Measurements from ENCODE around the gene ASPG. TPM values are rescaled to one million over a fixed set of nuclear protein-coding genes. Genes with fewer than 3 reads are reported as not detected.

The ASPG gene
- total and polyA plus RNA-seq, 2 experiments from 2014 or later, result not detected

DNA sequence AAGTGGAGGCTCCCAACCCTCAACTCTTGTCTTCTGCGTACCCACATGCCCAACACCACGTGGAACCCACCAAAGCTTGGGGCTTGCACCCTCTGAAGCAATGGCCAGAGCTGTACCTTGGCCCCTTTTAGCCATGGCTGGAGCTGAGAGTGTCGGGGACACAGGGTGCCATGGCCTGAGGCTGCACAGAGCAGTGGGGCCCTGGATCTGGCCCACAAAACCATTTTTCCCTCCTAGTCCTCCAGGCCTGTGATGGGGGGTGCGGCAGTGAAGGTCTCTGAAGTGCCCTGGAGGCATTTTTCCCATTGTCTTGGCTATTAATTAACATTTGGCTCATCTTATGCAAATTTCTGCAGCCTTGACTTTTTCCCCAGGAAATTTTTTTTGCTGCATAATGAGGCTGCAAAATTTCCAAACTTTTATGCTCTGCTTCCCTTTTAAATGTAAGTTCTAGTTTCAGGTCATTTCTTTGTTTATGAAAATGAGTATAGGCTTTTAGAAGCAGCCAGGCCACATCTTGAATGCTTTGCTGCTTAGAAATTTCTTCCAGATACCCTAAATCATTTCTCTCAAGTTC lies 18.7 kb upstream of the ASPG start:
- no peak for TF ChIP-seq EZH2phosphoT487 (IDR thresholded peaks at IDR 0.05; ENCODE audit: insufficient read depth, low read depth)
- in situ Hi-C loops (cut with MboI), result no loop called here

DNA sequence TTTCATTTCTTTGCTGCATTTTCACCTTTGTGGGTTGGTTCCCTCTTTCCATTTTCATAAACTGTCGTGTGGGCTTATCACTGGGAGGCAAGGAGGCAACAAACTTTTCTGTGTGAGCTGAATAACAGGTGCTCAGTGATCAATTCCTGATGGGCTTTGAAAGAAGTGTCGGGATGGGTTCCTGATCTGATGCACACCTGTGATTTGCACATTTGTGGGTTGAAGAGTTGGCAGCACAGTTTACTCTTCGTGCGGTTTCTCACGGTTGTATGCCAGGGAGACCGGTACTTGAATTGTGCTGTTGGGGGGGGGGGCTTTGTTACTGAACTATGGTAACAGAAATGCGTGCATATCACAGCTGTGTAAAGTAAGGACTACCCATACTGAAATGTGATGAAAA lies 16.0 kb upstream of the ASPG start:
- Histone ChIP-seq H3K4me1 (ENCODE audit: insufficient read depth) (no peaks in the 10 kb centered on the region), H3F3A (ENCODE audit: insufficient read depth) (no peaks in the 10 kb centered on the region), H3K27ac (no peak overlapping the region), H3K79me2 (ENCODE audit: insufficient read depth) (no peaks in the 10 kb centered on the region), H2AFZ (no peak overlapping the region), H3K9me2 (ENCODE audit: insufficient read depth) (no peaks in the 10 kb centered on the region), H3K4me2 (ENCODE audit: unreplicated experiment) (no peak overlapping the region), H3K27me3 (replicated peaks; ENCODE audit: insufficient read depth) (peaks cover 26% of the 10 kb centered on the region), H3K36me3 (ENCODE audit: low read depth) (no peaks in the 10 kb centered on the region), H3K4me3 (no peak overlapping the region), H4K20me1 (ENCODE audit: insufficient read depth) (no peaks in the 10 kb centered on the region), H3K9me3 (ENCODE audit: low read depth) (no peaks in the 10 kb centered on the region), H3K9ac (no peak overlapping the region)
- in situ Hi-C loops (cut with MboI), result no loop called here
- WGBS, 2 experiments (ENCODE audit: low coverage in 1 of 2, low lambda C conversion rate in 2 of 2, missing lambda C conversion rate in 2 of 2), result 28 to 37% methylated on average over 7 of the region's 7 CpGs
- DNase-seq, result no peak
- TF ChIP-seq EZH2 (IDR thresholded peaks at IDR 0.05; ENCODE audit: insufficient read depth, poor library complexity, severe bottlenecking), result no peak
- no peak for TF ChIP-seq EZH2phosphoT487 (IDR thresholded peaks at IDR 0.05; ENCODE audit: insufficient read depth, low read depth)

More for the DNA sequence above, 18.7 kb upstream of the ASPG start:
- H3K4me3 ChIP-seq, result no peak overlapping the region
- H3K9me3 ChIP-seq (ENCODE audit: low read depth), result no peaks in the 10 kb centered on the region
- 12 to 29% methylated on average over 4 of the region's 4 CpGs for WGBS, 2 experiments (ENCODE audit: low coverage in 1 of 2, low lambda C conversion rate in 2 of 2, missing lambda C conversion rate in 2 of 2)
- H2AFZ ChIP-seq, result no peak overlapping the region
- no peak overlapping the region for H3K9ac ChIP-seq
- no peaks in the 10 kb centered on the region for H3K79me2 ChIP-seq (ENCODE audit: insufficient read depth)
- H4K20me1 ChIP-seq (ENCODE audit: insufficient read depth), result no peaks in the 10 kb centered on the region
- no peaks in the 10 kb centered on the region for H3F3A ChIP-seq (ENCODE audit: insufficient read depth)
- H3K4me1 ChIP-seq (ENCODE audit: insufficient read depth), result no peaks in the 10 kb centered on the region
- peaks cover 26% of the 10 kb centered on the region for H3K27me3 ChIP-seq (replicated peaks; ENCODE audit: insufficient read depth)
- no peak overlapping the region for H3K4me2 ChIP-seq (ENCODE audit: unreplicated experiment)
- no peaks in the 10 kb centered on the region for H3K9me2 ChIP-seq (ENCODE audit: insufficient read depth)
- DNase-seq, result no peak
- H3K36me3 ChIP-seq (ENCODE audit: low read depth), result no peaks in the 10 kb centered on the region
- H3K27ac ChIP-seq, result no peak overlapping the region

DNA sequence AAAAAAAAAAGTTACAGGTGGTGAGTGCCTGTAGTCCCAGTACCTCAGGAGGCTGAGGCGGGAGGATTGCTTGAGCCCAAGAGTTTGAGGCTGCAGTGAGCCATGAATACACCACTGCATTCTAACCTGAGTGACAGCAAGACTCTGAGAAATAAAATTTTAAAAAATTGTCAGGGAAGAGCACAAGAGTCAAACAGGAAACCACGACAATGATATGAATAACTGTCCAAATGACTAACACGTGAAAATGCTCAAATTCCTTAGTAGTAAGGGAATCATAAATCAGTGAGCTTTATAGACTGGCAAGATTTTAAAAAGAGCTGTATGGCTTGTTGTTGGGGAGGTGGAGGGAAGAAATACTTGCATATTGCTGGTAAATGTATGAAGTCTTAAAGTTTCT lies 12.9 kb upstream of the ASPG start:
- no peak overlapping the region for H3K4me2 ChIP-seq (ENCODE audit: unreplicated experiment)
- no peaks in the 10 kb centered on the region for H3F3A ChIP-seq (ENCODE audit: insufficient read depth)
- H3K36me3 ChIP-seq (ENCODE audit: low read depth), result no peaks in the 10 kb centered on the region
- 15 to 23% methylated on average over 3 of the region's 3 CpGs for WGBS, 2 experiments (ENCODE audit: low coverage in 1 of 2, low lambda C conversion rate in 2 of 2, missing lambda C conversion rate in 2 of 2)
- DNase-seq, result no peak
- H3K9me2 ChIP-seq (ENCODE audit: insufficient read depth), result no peaks in the 10 kb centered on the region
- no peaks in the 10 kb centered on the region for H3K4me1 ChIP-seq (ENCODE audit: insufficient read depth)
- H2AFZ ChIP-seq, result no peak overlapping the region
- no peaks in the 10 kb centered on the region for H4K20me1 ChIP-seq (ENCODE audit: insufficient read depth)
- no peaks in the 10 kb centered on the region for H3K79me2 ChIP-seq (ENCODE audit: insufficient read depth)
- no peaks in the 10 kb centered on the region for H3K9me3 ChIP-seq (ENCODE audit: low read depth)
- no peak overlapping the region for H3K9ac ChIP-seq
- no peak overlapping the region for H3K27ac ChIP-seq
- TF ChIP-seq EZH2 (IDR thresholded peaks at IDR 0.05; ENCODE audit: insufficient read depth, poor library complexity, severe bottlenecking) (no peak), EZH2phosphoT487 (IDR thresholded peaks at IDR 0.05; ENCODE audit: insufficient read depth, low read depth) (no peak)
- in situ Hi-C loops (cut with MboI), result no loop called here
- H3K27me3 ChIP-seq (replicated peaks; ENCODE audit: insufficient read depth), result peaks cover 34% of the 10 kb centered on the region
- H3K4me3 ChIP-seq, result no peak overlapping the region

DNA sequence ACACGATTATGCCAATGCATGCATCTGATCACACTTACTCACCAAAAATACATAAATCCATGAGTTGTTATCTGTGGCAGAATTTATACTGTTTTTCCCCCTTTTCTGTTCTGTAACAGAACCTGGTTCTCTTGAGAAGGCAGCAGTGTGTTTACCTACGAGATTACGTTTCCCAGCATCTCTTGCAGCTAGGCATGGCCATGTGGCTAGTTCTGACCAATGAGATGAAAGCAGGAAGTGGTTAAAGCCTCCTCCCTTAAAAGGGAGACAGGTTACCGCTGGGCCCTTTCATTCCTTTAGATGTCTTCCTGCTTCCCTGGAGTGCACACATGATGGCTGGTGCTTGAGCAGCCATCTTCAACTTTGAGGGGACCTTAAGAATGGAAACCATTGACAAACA lies 11.7 kb upstream of the ASPG start:
- Histone ChIP-seq H3K9me3 (ENCODE audit: low read depth) (no peaks in the 10 kb centered on the region), H3K9ac (no peak overlapping the region), H2AFZ (no peak overlapping the region), H3K4me1 (ENCODE audit: insufficient read depth) (no peaks in the 10 kb centered on the region), H3F3A (ENCODE audit: insufficient read depth) (no peaks in the 10 kb centered on the region), H3K36me3 (ENCODE audit: low read depth) (no peaks in the 10 kb centered on the region), H3K27ac (no peak overlapping the region), H3K79me2 (ENCODE audit: insufficient read depth) (no peaks in the 10 kb centered on the region), H3K27me3 (replicated peaks; ENCODE audit: insufficient read depth) (peaks cover 23% of the 10 kb centered on the region), H3K4me3 (no peak overlapping the region), H3K4me2 (ENCODE audit: unreplicated experiment) (no peak overlapping the region), H3K9me2 (ENCODE audit: insufficient read depth) (no peaks in the 10 kb centered on the region), H4K20me1 (ENCODE audit: insufficient read depth) (no peaks in the 10 kb centered on the region)
- 31 to 37% methylated on average over 4 of the region's 4 CpGs for WGBS, 2 experiments (ENCODE audit: low coverage in 1 of 2, low lambda C conversion rate in 2 of 2, missing lambda C conversion rate in 2 of 2)
- DNase-seq, result no peak
- in situ Hi-C loops (cut with MboI), result no loop called here
- TF ChIP-seq EZH2phosphoT487 (IDR thresholded peaks at IDR 0.05; ENCODE audit: insufficient read depth, low read depth), result no peak
- no peak for TF ChIP-seq EZH2 (IDR thresholded peaks at IDR 0.05; ENCODE audit: insufficient read depth, poor library complexity, severe bottlenecking)

Data from GM23248 (cell line).